Adrenal gland (tissue), 5 donors: ENCODE results near the gene EVI5L.

Source experiments
- CTCF ChIP-seq, 6 experiments: fragments of 450-650 bp in 4 of 6; fragments of 200-600 bp in 2 of 6; sonication (generic) in 1 of 6; IDR thresholded peaks; 1 replicate in 5 of 6; 2 replicates in 1 of 6; pipeline versions ENCODE4 v1.5.1 to v1.8.0; 2016 to 2021; ENCODE audit warnings: antibody characterized with exemption in 6 of 6, mild to moderate bottlenecking in 2 of 6, moderate library complexity in 1 of 6
- POLR2A ChIP-seq, 2 donors: fragments of 450-650 bp; IDR thresholded peaks; one replicate each; pipeline ENCODE4 v1.6.1; 2017; ENCODE audit warnings: antibody characterized with exemption in 2 of 2, mild to moderate bottlenecking in 2 of 2, moderate library complexity in 1 of 2
- donor health status: DM: no; HTN: no; CAD: no.

GRCh38 chr19:7783991-7784423, 46.0 kb upstream of the EVI5L start:
- TF ChIP-seq CTCF (IDR thresholded peaks at IDR 0.05) = no peak
- TF ChIP-seq POLR2A (IDR thresholded peaks at IDR 0.05) = no peak
